Upper lobe of left lung (tissue), 6 donors: ENCODE data around the gene DNLZ. TPM values are rescaled to one million over a fixed set of nuclear protein-coding genes. Genes with fewer than 3 reads are reported as not detected.

Experiments used
- ATAC-seq, 2 donors: fragments of 200-7000 bp; cut with Tn5 transposase; one replicate each; pipeline ENCODE4 v1.9.1; 2022; ENCODE audit warnings: mild to moderate bottlenecking in 2 of 2, moderate library complexity in 2 of 2; ENCODE audit not compliant: low FRiP score in 2 of 2
- DNase-seq, 2 donors: peaks; one replicate each; pipeline ENCODE4 v3.0.0-alpha.2; 2019 to 2020
- H3K27ac ChIP-seq, 4 donors: fragments of 200-600 bp; sonication (generic); one replicate each; pipeline ENCODE4 v1.5.1; 2016 to 2019
- H3K27me3 ChIP-seq, 4 donors: fragments of 200-600 bp; sonication (generic); one replicate each; pipeline ENCODE4 v1.5.1; 2017 to 2019
- H3K36me3 ChIP-seq, 4 donors: fragments of 200-600 bp; sonication (generic); one replicate each; pipeline ENCODE4 v1.5.1; 2016 to 2019
- H3K4me1 ChIP-seq, 4 donors: fragments of 200-600 bp; sonication (generic); one replicate each; pipeline ENCODE4 v1.5.1; 2018 to 2019
- H3K4me3 ChIP-seq, 4 donors: fragments of 200-600 bp; sonication (generic); one replicate each; pipeline ENCODE4 v1.5.1; 2017 to 2019; ENCODE audit warnings: mild to moderate bottlenecking in 2 of 4, moderate library complexity in 1 of 4
- H3K9me3 ChIP-seq, 4 donors: fragments of 200-600 bp; sonication (generic); one replicate each; pipeline ENCODE4 v1.5.1; 2018 to 2019
- CTCF ChIP-seq, 6 experiments: fragments of 450-650 bp in 4 of 6; fragments of 200-600 bp in 2 of 6; sonication (generic) in 2 of 6; IDR thresholded peaks; one replicate each; pipeline ENCODE4 v1.5.1; 2016 to 2019; ENCODE audit warnings: antibody characterized with exemption in 6 of 6
- EP300 ChIP-seq, 4 donors: sonication (generic); formaldehyde crosslinking; IDR thresholded peaks; one replicate each; pipeline ENCODE4 v1.5.1; 2017; ENCODE audit warnings: antibody characterized with exemption in 4 of 4, control low read depth in 2 of 4
- POLR2A ChIP-seq, 4 donors: fragments of 450-650 bp; IDR thresholded peaks; one replicate each; pipeline ENCODE4 v1.5.1; 2016 to 2017; ENCODE audit warnings: antibody characterized with exemption in 4 of 4, mild to moderate bottlenecking in 2 of 4
- POLR2AphosphoS5 ChIP-seq, 2 donors: sonication (generic); formaldehyde crosslinking; IDR thresholded peaks; one replicate each; pipeline ENCODE4 v1.5.1; 2017; ENCODE audit warnings: antibody characterized with exemption in 2 of 2
- WGBS, 2 donors: methylation state at CpG; one replicate each; pipeline ENCODE4 v1.1.5; 2017 to 2018; 5-methylcytosine and 5-hydroxymethylcytosine counted together
- total RNA-seq, 6 donors: library from RNA; depleted of rRNA in 4 of 6; stranded (reverse); fragments of >200 nt in 4 of 6; gene quantifications; one replicate each; pipeline versions ENCODE4 v1.1.0 to v1.2.1, GENCODE V29; 2016 to 2021
- donor health status: DM: no; HTN: no; CAD: no; lungs with moderate emphysema.
- donor health status: DM: no; HTN: yes; CAD: no; lungs with severe emphysema.

DNLZ gene
- total RNA-seq, 6 donors from 2014 or later, result 5.2 to 35.9 (median 19.4) TPM

GRCh38 chr9:136344544-136345280 is 18.8 kb downstream of the DNLZ start:
- peak overlapping the region; percentile 56 to 83 (median 72) for H3K27ac ChIP-seq
- TF ChIP-seq EP300 (IDR thresholded peaks at IDR 0.05), result no peak
- TF ChIP-seq CTCF (IDR thresholded peaks at IDR 0.05), result no peak
- no peak for TF ChIP-seq POLR2AphosphoS5 (IDR thresholded peaks at IDR 0.05)
- no peak for TF ChIP-seq POLR2A (IDR thresholded peaks at IDR 0.05)
- WGBS, 2 donors, result 76 to 77% methylated on average over 20 to 21 of the region's 21 CpGs

GRCh38 chr9:136343884-136344269 is 19.7 kb downstream of the DNLZ start:
- Histone ChIP-seq H3K36me3 (peaks cover 0 to 2% (median under 1%) of the 10 kb centered on the region in 4 donors), H3K9me3 (no peaks in the 10 kb centered on the region), H3K4me3 (no peak overlapping the region), H3K27me3 (no peaks in the 10 kb centered on the region), H3K4me1 (peaks cover 40 to 63% (median 44%) of the 10 kb centered on the region in 4 donors), H3K27ac (peak overlapping the region; percentile 65 to 86 (median 84))
- no peak for ATAC-seq
- TF ChIP-seq EP300 (IDR thresholded peaks at IDR 0.05) (no peak), POLR2AphosphoS5 (IDR thresholded peaks at IDR 0.05) (no peak), CTCF (IDR thresholded peaks at IDR 0.05) (no peak), POLR2A (IDR thresholded peaks at IDR 0.05) (no peak)
- WGBS, 2 donors, result 90 to 93% methylated on average over 22 to 24 of the region's 24 CpGs
- DNase-seq, result peak in 1 of 2 donors; percentile 69

More at GRCh38 chr9:136344544-136345280, 18.8 kb downstream of the DNLZ start:
- H3K4me1 ChIP-seq, result peaks cover 40 to 63% (median 44%) of the 10 kb centered on the region in 4 donors
- ATAC-seq, result no peak
- H3K4me3 ChIP-seq, result peak overlapping the region in 2 of 4 donors; percentile 16 to 33
- H3K9me3 ChIP-seq, result no peaks in the 10 kb centered on the region
- no peaks in the 10 kb centered on the region for H3K27me3 ChIP-seq
- DNase-seq, result no peak
- H3K36me3 ChIP-seq, result peaks cover 0 to 6% (median 0%) of the 10 kb centered on the region in 4 donors

- WGBS, 2 donors, result 71% methylated on average over 16 of the region's 23 CpGs; no CpG with 5 or more reads in 1 of the 2 donors
- H3K36me3 ChIP-seq, result peaks cover 0 to 5% (median 2%) of the 10 kb centered on the region in 4 donors
- peak in 1 of 2 donors; percentile 63 for DNase-seq
- TF ChIP-seq POLR2A (IDR thresholded peaks at IDR 0.05), result no peak
- no peak for TF ChIP-seq CTCF (IDR thresholded peaks at IDR 0.05)
- TF ChIP-seq EP300 (IDR thresholded peaks at IDR 0.05), result no peak
- no peaks in the 10 kb centered on the region for H3K27me3 ChIP-seq
- no peak for ATAC-seq
- peak overlapping the region; percentile 65 to 86 (median 84) for H3K27ac ChIP-seq
- H3K4me1 ChIP-seq, result peaks cover 40 to 63% (median 44%) of the 10 kb centered on the region in 4 donors
- no peaks in the 10 kb centered on the region for H3K9me3 ChIP-seq
- H3K4me3 ChIP-seq, result peak overlapping the region in 3 of 4 donors; percentile 54 to 58 (median 57)
Measured at GRCh38 chr9:136343121-136343883, 20.2 kb downstream of the DNLZ start.

- 12 to 22% methylated on average over 12 to 54 of the region's 60 CpGs for WGBS, 2 donors
- TF ChIP-seq POLR2AphosphoS5 (IDR thresholded peaks at IDR 0.05) (peak in 1 of 2 donors; percentile 32), CTCF (IDR thresholded peaks at IDR 0.05) (peak in 1 of 6 experiments; percentile 27), POLR2A (IDR thresholded peaks at IDR 0.05) (peak in 1 of 4 donors; percentile 42), EP300 (IDR thresholded peaks at IDR 0.05) (no peak)
- ATAC-seq (peak; percentile 64 to 76), DNase-seq (peak; percentile 92 to 96)
- H3K27ac ChIP-seq, result peak overlapping the region; percentile 65 to 86 (median 84)
- no peaks in the 10 kb centered on the region for H3K27me3 ChIP-seq
- H3K4me1 ChIP-seq, result peaks cover 40 to 59% (median 42%) of the 10 kb centered on the region in 4 donors
- peak overlapping the region; percentile 33 to 58 (median 56) for H3K4me3 ChIP-seq
- H3K9me3 ChIP-seq, result no peaks in the 10 kb centered on the region
- H3K36me3 ChIP-seq, result peaks cover 0 to 9% (median 4%) of the 10 kb centered on the region in 4 donors
Measured at GRCh38 chr9:136342181-136343120, 21.1 kb downstream of the DNLZ start.
